D721Med (cell line): Measurements from ENCODE around the gene CDX2.
A peak's percentile ranks its signal among the peaks of the same experiment; 100 is the strongest.

Experiments used
- DNase-seq: peaks from one replicate; pipeline ENCODE4 v3.0.0; 2011; ENCODE audit warnings: low spot score; ENCODE audit not compliant: insufficient read length
- FAIRE-seq: peaks from 2 replicates; lab custom pipeline; 2011; peaks lifted over from hg19 to GRCh38; lab: Jason Lieb, UNC
- TF ChIP-seq, protein P1 (sequence below): IDR thresholded peaks from 2 replicates; pipeline ENCODE4 v1.5.1; 2012; ENCODE audit warnings: mild to moderate bottlenecking, control low read depth; ENCODE audit not compliant: insufficient read depth; ENCODE audit errors: missing control alignments

CDX2 gene

GRCh38 chr13:27963491-27963890 is 5.6 kb downstream of the CDX2 start:
- FAIRE-seq: no peak
- TF ChIP-seq, protein P1, sequence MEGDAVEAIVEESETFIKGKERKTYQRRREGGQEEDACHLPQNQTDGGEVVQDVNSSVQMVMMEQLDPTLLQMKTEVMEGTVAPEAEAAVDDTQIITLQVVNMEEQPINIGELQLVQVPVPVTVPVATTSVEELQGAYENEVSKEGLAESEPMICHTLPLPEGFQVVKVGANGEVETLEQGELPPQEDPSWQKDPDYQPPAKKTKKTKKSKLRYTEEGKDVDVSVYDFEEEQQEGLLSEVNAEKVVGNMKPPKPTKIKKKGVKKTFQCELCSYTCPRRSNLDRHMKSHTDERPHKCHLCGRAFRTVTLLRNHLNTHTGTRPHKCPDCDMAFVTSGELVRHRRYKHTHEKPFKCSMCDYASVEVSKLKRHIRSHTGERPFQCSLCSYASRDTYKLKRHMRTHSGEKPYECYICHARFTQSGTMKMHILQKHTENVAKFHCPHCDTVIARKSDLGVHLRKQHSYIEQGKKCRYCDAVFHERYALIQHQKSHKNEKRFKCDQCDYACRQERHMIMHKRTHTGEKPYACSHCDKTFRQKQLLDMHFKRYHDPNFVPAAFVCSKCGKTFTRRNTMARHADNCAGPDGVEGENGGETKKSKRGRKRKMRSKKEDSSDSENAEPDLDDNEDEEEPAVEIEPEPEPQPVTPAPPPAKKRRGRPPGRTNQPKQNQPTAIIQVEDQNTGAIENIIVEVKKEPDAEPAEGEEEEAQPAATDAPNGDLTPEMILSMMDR: no peak
- DNase-seq: no peak

DNA sequence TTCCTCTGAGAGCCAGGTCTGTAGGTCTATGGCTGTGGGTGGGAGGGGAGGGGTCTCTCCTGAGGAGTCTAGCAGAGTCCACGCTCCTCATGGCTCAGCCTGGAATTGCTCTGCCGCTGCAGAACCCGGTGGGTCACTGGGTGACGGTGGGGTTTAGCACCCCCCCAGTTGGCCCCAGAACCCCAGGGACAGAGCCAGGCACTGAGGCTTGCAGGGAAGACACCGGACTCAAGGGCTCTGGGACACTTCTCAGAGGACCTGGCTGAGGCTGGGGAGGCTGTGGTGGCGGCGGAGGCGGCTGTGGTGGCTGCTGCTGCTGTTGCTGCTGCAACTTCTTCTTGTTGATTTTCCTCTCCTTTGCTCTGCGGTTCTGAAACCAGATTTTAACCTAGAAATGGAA is 6.1 kb downstream of the CDX2 start:
- TF ChIP-seq, protein P1: no peak
- DNase-seq (no peak), FAIRE-seq (no peak)

DNA sequence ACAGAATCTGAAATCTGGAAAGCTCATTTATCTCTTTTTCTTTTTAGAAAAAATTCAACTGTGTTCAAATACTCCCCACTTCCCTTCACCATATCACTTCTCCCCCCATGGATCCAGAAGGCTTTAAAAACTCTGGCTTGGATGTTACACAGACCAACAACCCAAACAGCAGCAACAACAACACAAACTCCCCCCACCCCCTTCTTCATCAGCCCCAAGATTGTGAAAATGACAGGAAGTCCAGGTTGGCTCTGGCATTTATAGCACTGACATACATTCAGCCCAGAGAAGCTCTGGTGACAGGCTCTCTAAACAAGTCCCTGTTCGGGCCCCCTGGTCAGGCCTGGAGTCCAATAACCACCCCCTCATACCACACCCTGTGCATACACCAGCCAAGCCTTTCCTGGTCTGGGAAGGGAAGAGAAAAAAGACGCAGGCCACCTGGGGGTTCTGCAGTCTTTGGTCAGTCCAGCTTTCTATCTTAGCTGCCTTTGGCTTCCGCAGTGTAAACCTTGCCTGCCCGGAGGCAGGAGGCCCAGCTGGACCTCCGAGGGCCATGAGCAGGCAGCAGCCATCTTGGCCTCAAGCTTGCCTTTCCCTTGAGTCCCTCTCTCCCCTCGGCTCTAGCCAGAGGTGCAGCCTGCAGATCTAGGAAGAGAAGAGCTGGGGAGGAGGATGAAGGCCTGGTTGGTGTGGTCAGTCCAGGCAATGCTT is 6.8 kb downstream of the CDX2 start:
- TF ChIP-seq, protein P1: no peak
- FAIRE-seq (no peak), DNase-seq (no peak)

- DNase-seq: no peak
- no peak for FAIRE-seq
- TF ChIP-seq, protein P1: no peak
These were observed 7.7 kb downstream of the CDX2 start for GRCh38 chr13:27961227-27962085.

DNA sequence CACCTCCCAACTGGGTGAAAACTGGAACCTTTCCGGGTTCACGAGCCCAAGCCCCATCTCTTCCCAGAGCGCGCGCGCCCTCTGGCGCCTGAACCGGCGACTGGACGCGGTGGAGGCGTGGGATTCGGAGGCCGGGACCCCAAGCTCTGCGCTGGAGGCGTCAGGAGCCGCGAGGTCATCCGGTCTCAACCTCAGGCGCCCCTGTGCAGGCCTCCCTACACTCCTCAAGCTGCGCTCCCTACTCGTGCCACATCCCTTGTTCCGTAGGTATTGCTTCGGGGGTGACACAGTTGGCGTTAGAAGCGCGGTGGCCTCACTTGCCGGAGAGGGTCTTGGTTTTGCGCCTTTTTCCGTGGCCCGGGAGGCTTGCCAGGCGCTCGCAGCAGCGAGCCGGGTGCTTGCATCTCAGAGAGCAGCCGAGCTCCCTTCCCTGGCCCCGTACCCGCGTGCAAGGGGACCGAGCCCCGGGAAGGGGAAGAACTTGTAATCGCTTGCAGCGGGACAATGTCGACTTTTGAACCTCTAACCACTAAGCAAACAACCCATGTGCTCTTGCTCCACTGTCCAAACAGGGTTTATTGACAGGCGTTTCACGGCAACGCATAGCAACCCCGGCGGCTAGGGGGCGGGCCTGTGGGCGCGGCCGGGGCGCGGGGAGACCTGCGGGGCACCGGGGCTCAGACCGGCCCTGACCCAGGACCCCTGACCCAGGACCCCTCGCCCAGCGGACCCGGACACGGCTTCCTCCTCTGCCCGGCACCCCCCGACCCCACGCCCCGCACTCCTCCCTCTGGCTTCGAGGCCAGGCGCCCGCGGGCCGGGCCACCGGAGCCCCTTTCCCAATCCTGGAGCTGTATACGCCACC is 8.5 kb downstream of the CDX2 start:
- peak; percentile 19 for DNase-seq
- TF ChIP-seq, protein P1: peak; percentile 22
- FAIRE-seq: no peak

DNA sequence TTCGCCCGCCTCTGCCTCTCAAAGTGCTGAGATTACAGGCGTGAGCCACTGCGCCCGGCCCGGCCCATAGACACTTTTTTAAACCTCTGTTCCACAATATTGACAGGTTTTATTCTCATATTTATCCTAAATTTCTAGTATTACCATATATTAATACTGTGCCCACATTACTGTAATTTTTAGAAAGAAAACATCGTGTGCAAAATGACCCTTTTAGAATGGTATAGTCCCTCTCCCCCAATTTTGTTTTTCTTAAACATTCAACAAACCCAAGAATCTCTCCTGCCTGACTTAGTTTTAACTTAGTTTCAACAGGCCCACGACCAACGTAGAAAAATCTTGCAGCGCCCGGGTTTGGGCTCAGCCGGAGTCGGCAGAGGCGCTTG is 9.1 kb downstream of the CDX2 start:
- DNase-seq (no peak), FAIRE-seq (no peak)
- TF ChIP-seq, protein P1: no peak
